HEK293 (cell line): ENCODE measurements around the gene PNPLA2.
A peak's percentile ranks its signal among the peaks of the same experiment; 100 is the strongest.

Source experiments
- GFI1B ChIP-seq: fragments of 450-650 bp; formaldehyde crosslinking; IDR thresholded peaks from 2 replicates; pipeline ENCODE4 v1.5.1; 2016; ENCODE audit warnings: missing biosample characterization, missing genetic modification characterization
- GLI4 ChIP-seq: fragments of 450-650 bp; formaldehyde crosslinking; IDR thresholded peaks from 2 replicates; pipeline ENCODE4 v1.5.1; 2016; ENCODE audit warnings: missing biosample characterization, missing genetic modification characterization
- GLIS1 ChIP-seq: fragments of 450-650 bp; formaldehyde crosslinking; IDR thresholded peaks from 2 replicates; pipeline ENCODE4 v1.5.1; 2016; ENCODE audit warnings: missing biosample characterization, missing genetic modification characterization
- HIC1 ChIP-seq: fragments of 450-650 bp; formaldehyde crosslinking; IDR thresholded peaks from 2 replicates; pipeline ENCODE4 v1.5.1; 2016; ENCODE audit warnings: missing biosample characterization, missing genetic modification characterization
- KLF17 ChIP-seq: fragments of 450-650 bp; formaldehyde crosslinking; IDR thresholded peaks from 2 replicates; pipeline ENCODE4 v1.5.1; 2016; ENCODE audit warnings: missing biosample characterization, missing genetic modification characterization
- KLF7 ChIP-seq: fragments of 450-650 bp; formaldehyde crosslinking; IDR thresholded peaks from 2 replicates; pipeline ENCODE4 v1.5.1; 2016; ENCODE audit warnings: missing biosample characterization, missing genetic modification characterization, borderline replicate concordance
- MYNN ChIP-seq: fragments of 450-650 bp; formaldehyde crosslinking; IDR thresholded peaks from 2 replicates; pipeline ENCODE4 v1.5.1; 2016; ENCODE audit warnings: missing biosample characterization, missing genetic modification characterization, borderline replicate concordance
- OVOL3 ChIP-seq: fragments of 450-650 bp; formaldehyde crosslinking; IDR thresholded peaks from 2 replicates; pipeline ENCODE4 v1.5.1; 2016; ENCODE audit warnings: missing biosample characterization, missing genetic modification characterization
- PBX3 ChIP-seq: sonication (generic); formaldehyde crosslinking; IDR thresholded peaks from 2 replicates; pipeline ENCODE4 v1.8.1; 2022; ENCODE audit warnings: mild to moderate bottlenecking, moderate library complexity, missing genetic modification reagents
- RBAK ChIP-seq: fragments of 450-650 bp; formaldehyde crosslinking; IDR thresholded peaks from 2 replicates; pipeline ENCODE4 v1.5.1; 2016; ENCODE audit warnings: missing biosample characterization, missing genetic modification characterization
- SCRT2 ChIP-seq: fragments of 450-650 bp; formaldehyde crosslinking; IDR thresholded peaks from 2 replicates; pipeline ENCODE4 v1.5.1; 2016; ENCODE audit warnings: missing biosample characterization, missing genetic modification characterization
- SETDB1 ChIP-seq: IDR thresholded peaks from one replicate; pipeline ENCODE4 v1.6.1; 2017; ENCODE audit warnings: mild to moderate bottlenecking, low read length, moderate library complexity, mixed read lengths; ENCODE audit not compliant: insufficient read length
- TRIM28 ChIP-seq: IDR thresholded peaks from 2 replicates; pipeline ENCODE4 v1.6.1; 2011; ENCODE audit warnings: low read length, control low read depth, borderline replicate concordance
- ZBTB10 ChIP-seq: fragments of 450-650 bp; formaldehyde crosslinking; IDR thresholded peaks from 2 replicates; pipeline ENCODE4 v1.5.1; 2016; ENCODE audit warnings: missing biosample characterization, missing genetic modification characterization
- ZBTB20 ChIP-seq: fragments of 450-650 bp; formaldehyde crosslinking; IDR thresholded peaks from 2 replicates; pipeline ENCODE4 v1.5.1; 2016; ENCODE audit warnings: missing biosample characterization, missing genetic modification characterization
- ZBTB49 ChIP-seq: fragments of 450-650 bp; formaldehyde crosslinking; IDR thresholded peaks from 2 replicates; pipeline ENCODE4 v1.5.1; 2016; ENCODE audit warnings: missing biosample characterization, missing genetic modification characterization, low read depth
- ZBTB7A ChIP-seq: fragments of 450-650 bp; formaldehyde crosslinking; IDR thresholded peaks from 2 replicates; pipeline ENCODE4 v1.5.1; 2016; ENCODE audit warnings: low read depth, missing biosample characterization, missing genetic modification characterization
- ZNF121 ChIP-seq: fragments of 450-650 bp; formaldehyde crosslinking; IDR thresholded peaks from 2 replicates; pipeline ENCODE4 v1.5.1; 2016; ENCODE audit warnings: missing biosample characterization, missing genetic modification characterization
- ZNF335 ChIP-seq: fragments of 450-650 bp; formaldehyde crosslinking; conservative IDR thresholded peaks from 2 replicates; pipeline ENCODE4 v1.5.1; 2016; ENCODE audit warnings: missing biosample characterization, missing genetic modification characterization
- ZNF354C ChIP-seq: fragments of 450-650 bp; formaldehyde crosslinking; IDR thresholded peaks from 2 replicates; pipeline ENCODE4 v1.5.1; 2016; ENCODE audit warnings: missing biosample characterization, missing genetic modification characterization, low read depth, borderline replicate concordance
- ZNF362 ChIP-seq: fragments of 450-650 bp; formaldehyde crosslinking; IDR thresholded peaks from 2 replicates; pipeline ENCODE4 v1.5.1; 2016; ENCODE audit warnings: missing biosample characterization, missing genetic modification characterization
- ZNF433 ChIP-seq: fragments of 450-650 bp; formaldehyde crosslinking; IDR thresholded peaks from 2 replicates; pipeline ENCODE4 v1.5.1; 2016; ENCODE audit warnings: missing biosample characterization, missing genetic modification characterization, low read depth
- ZNF561 ChIP-seq: fragments of 450-650 bp; IDR thresholded peaks from 2 replicates; pipeline ENCODE4 v1.5.1; 2018; ENCODE audit warnings: missing biosample characterization, missing genetic modification characterization, borderline replicate concordance
- ZNF621 ChIP-seq: fragments of 450-650 bp; formaldehyde crosslinking; IDR thresholded peaks from 2 replicates; pipeline ENCODE4 v1.5.1; 2017; ENCODE audit warnings: missing biosample characterization, missing genetic modification characterization
- ZNF654 ChIP-seq: fragments of 450-650 bp; formaldehyde crosslinking; IDR thresholded peaks from 2 replicates; pipeline ENCODE4 v1.5.1; 2016; ENCODE audit warnings: low read depth, missing biosample characterization, missing genetic modification characterization
- ZNF830 ChIP-seq: fragments of 450-650 bp; IDR thresholded peaks from 2 replicates; pipeline ENCODE4 v1.5.0; 2018; ENCODE audit warnings: missing biosample characterization, missing genetic modification characterization, low read depth, mild to moderate bottlenecking, moderate library complexity
- ZSCAN5A ChIP-seq: fragments of 450-650 bp; formaldehyde crosslinking; IDR thresholded peaks from 2 replicates; pipeline ENCODE4 v1.5.1; 2016; ENCODE audit warnings: missing biosample characterization, missing genetic modification characterization

The PNPLA2 gene

GRCh38 chr11:777288-778255 lies 41.1 kb upstream of the PNPLA2 start, which contains the start of gene GATD1 (continued):
- peak; percentile 78 for TF ChIP-seq ZNF335 (tag by site-specific recombination)
- TF ChIP-seq KLF7 (tag by site-specific recombination), result no peak
- TF ChIP-seq GFI1B, result no peak
- no peak for TF ChIP-seq OVOL3 (tag by site-specific recombination)
- TF ChIP-seq ZBTB49, result no peak
- TF ChIP-seq SETDB1, result no peak
- TF ChIP-seq ZBTB20 (tag by site-specific recombination), result peak; percentile 24; the same call in 1 of the 2 replicates
- TF ChIP-seq RBAK (tag by site-specific recombination), result no peak
- no peak for TF ChIP-seq ZNF621
- TF ChIP-seq GLI4 (tag by site-specific recombination), result no peak
- TF ChIP-seq ZNF121 (tag by site-specific recombination), result no peak
- no peak for TF ChIP-seq MYNN (tag by site-specific recombination)
- TF ChIP-seq ZSCAN5A (tag by site-specific recombination), result no peak
- TF ChIP-seq ZNF354C (tag by site-specific recombination), result no peak
- TF ChIP-seq TRIM28, result no peak
- no peak for TF ChIP-seq ZNF362 (tag by site-specific recombination)
- no peak for TF ChIP-seq ZNF433 (tag by site-specific recombination)
- peak; percentile 55; the same call in 1 of the 2 replicates for TF ChIP-seq HIC1 (tag by site-specific recombination)
- TF ChIP-seq ZNF561 (tag by site-specific recombination), result no peak
- TF ChIP-seq PBX3 (CRISPR knock-in tag), result peak; percentile 51; the same call in 1 of the 2 replicates
- TF ChIP-seq SCRT2 (tag by site-specific recombination), result no peak
- no peak for TF ChIP-seq ZNF654
- no peak for TF ChIP-seq ZBTB7A (tag by site-specific recombination)
- TF ChIP-seq KLF17 (tag by site-specific recombination), result peak; percentile 47; the same call in 1 of the 2 replicates
- TF ChIP-seq GLIS1 (tag by site-specific recombination), result no peak
- no peak for TF ChIP-seq ZNF830 (tag by site-specific recombination)
- TF ChIP-seq ZBTB10 (tag by site-specific recombination), result peak; percentile 30; the same call in 1 of the 2 replicates
